G401.6 (cell line): Measurements from ENCODE around the gene CRYBG1.
"Not testable (repeated sequence)": the region's sequence is repeated elsewhere in the genome, so short reads cannot be mapped to it uniquely, and the experiment has no call there.

Source experiments
- FAIRE-seq: peaks from 2 replicates; lab custom pipeline; 2012; peaks lifted over from hg19 to GRCh38; lab: Jason Lieb, UNC

The CRYBG1 gene

GRCh38 chr6:106508277-106508676 lies 147.8 kb downstream of the CRYBG1 start:
- FAIRE-seq: no peak

- FAIRE-seq: no peak
Observed at GRCh38 chr6:106508834-106509233, 148.3 kb downstream of the CRYBG1 start.

- no peak for FAIRE-seq
Observed at GRCh38 chr6:106509420-106510089, 149.0 kb downstream of the CRYBG1 start.

- no peak for FAIRE-seq
Observed at GRCh38 chr6:106510090-106510970, 149.8 kb downstream of the CRYBG1 start.

- FAIRE-seq: no peak
Observed at GRCh38 chr6:106511288-106512047, 151.0 kb downstream of the CRYBG1 start.

GRCh38 chr6:106512048-106512967 lies 151.8 kb downstream of the CRYBG1 start:
- no peak for FAIRE-seq

GRCh38 chr6:106512968-106513574 lies 152.6 kb downstream of the CRYBG1 start:
- FAIRE-seq: no peak

GRCh38 chr6:106513808-106514582 lies 153.5 kb downstream of the CRYBG1 start:
- no peak for FAIRE-seq

GRCh38 chr6:106514583-106514885 lies 154.0 kb downstream of the CRYBG1 start:
- no peak for FAIRE-seq

- FAIRE-seq: not testable (repeated sequence)
Observed at GRCh38 chr6:106515582-106515981, 155.1 kb downstream of the CRYBG1 start.

- FAIRE-seq: no peak
Observed at GRCh38 chr6:106516616-106517015, 156.1 kb downstream of the CRYBG1 start.

GRCh38 chr6:106517706-106518105 lies 157.2 kb downstream of the CRYBG1 start:
- FAIRE-seq: no peak

GRCh38 chr6:106518748-106519147 lies 158.2 kb downstream of the CRYBG1 start:
- FAIRE-seq: no peak

GRCh38 chr6:106519460-106520394 lies 159.2 kb downstream of the CRYBG1 start:
- no peak for FAIRE-seq

- FAIRE-seq: no peak
Observed at GRCh38 chr6:106520711-106521401, 160.3 kb downstream of the CRYBG1 start.

GRCh38 chr6:106522562-106523250 lies 162.2 kb downstream of the CRYBG1 start:
- no peak for FAIRE-seq

- FAIRE-seq: no peak
Observed at GRCh38 chr6:106525107-106525881, 164.8 kb downstream of the CRYBG1 start.
